Vagina (tissue), 2 donors: ENCODE results near the gene TOP3A.

Experiments used
- CTCF ChIP-seq, 3 experiments: fragments of 450-650 bp in 2 of 3; fragments of 200-600 bp in 1 of 3; sonication (generic) in 1 of 3; IDR thresholded peaks; one replicate each; pipeline ENCODE4 v1.5.1; 2017 to 2019; ENCODE audit warnings: antibody characterized with exemption in 3 of 3, mild to moderate bottlenecking in 2 of 3, moderate library complexity in 2 of 3
- POLR2A ChIP-seq, 2 donors: fragments of 450-650 bp; IDR thresholded peaks; one replicate each; pipeline ENCODE4 v1.6.1; 2017; ENCODE audit warnings: antibody characterized with exemption in 2 of 2, mild to moderate bottlenecking in 2 of 2, moderate library complexity in 2 of 2
- POLR2AphosphoS5 ChIP-seq, 2 donors: sonication (generic); formaldehyde crosslinking; IDR thresholded peaks; one replicate each; pipeline ENCODE4 v1.9.0; 2017; ENCODE audit warnings: antibody characterized with exemption in 2 of 2, mild to moderate bottlenecking in 2 of 2, low read depth in 1 of 2; ENCODE audit not compliant: insufficient read depth in 1 of 2

- TF ChIP-seq CTCF (IDR thresholded peaks at IDR 0.05): no peak
- no peak for TF ChIP-seq POLR2A (IDR thresholded peaks at IDR 0.05)
- no peak for TF ChIP-seq POLR2AphosphoS5 (IDR thresholded peaks at IDR 0.05; ENCODE audit: insufficient read depth in 1 of 2, low read depth in 1 of 2)
These were observed 86.6 kb downstream of the TOP3A start for GRCh38 chr17:18228176-18228682.
